Measurements from ENCODE around the gene STX16.

STX16 gene

DNA sequence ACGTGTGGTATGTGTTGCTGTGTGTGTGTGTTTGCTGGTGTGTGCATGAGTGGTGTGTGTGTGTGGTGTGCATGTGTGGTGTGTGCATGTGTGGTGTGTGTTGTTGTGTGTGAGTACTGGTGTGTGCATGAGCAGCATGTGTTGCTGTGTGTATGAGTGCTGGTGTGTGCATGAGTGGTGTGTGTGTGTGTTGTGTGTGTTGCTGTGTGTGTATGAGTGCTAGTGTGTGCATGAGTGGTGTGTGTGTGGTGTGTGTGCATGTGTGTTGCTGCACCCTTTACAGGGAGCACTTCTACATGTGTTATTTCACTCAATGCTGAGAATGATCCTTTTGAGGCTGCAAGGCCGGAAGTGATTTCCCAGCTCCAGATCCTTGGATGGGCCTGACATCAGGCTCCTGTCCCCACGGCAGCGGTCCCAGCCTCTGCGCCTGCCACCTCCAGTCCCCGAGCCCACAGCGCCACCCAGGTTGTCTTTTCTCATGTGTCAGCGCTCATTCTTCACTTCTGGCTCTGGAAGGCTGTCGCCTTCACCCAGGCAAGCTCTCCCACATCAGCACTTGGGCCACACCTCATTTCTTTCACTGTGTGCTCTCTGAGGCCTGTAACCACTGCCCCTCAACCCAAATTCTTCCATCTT lies 44.1 kb downstream of the STX16 start:
- Histone ChIP-seq H2AFZ (ENCODE audit: low read length) (no peak overlapping the region), H3K27me3 (ENCODE audit: insufficient read depth, low read length) (no peaks in the 10 kb centered on the region), H3F3A (ENCODE audit: insufficient read depth, low read length) (peaks cover 7% of the 10 kb centered on the region; the same call in 1 of the 2 replicates), H3K4me2 (ENCODE audit: low read length) (no peak overlapping the region), H3K9me2 (ENCODE audit: low read depth, low read length) (no peaks in the 10 kb centered on the region), H3K9ac (ENCODE audit: low read length) (no peak overlapping the region), H3K4me3 (ENCODE audit: low read depth, low read length, poor library complexity, severe bottlenecking) (no peak overlapping the region), H4K20me1 (ENCODE audit: insufficient read depth, low read length) (no peaks in the 10 kb centered on the region), H3K36me3 (ENCODE audit: insufficient read depth, low read length) (peaks cover 7% of the 10 kb centered on the region; the same call in 1 of the 2 replicates), H3K79me2 (ENCODE audit: insufficient read depth, low read length) (no peaks in the 10 kb centered on the region), H3K9me3 (ENCODE audit: low read length) (no peaks in the 10 kb centered on the region), H3K4me1 (ENCODE audit: insufficient read depth, low read length, severe bottlenecking) (peaks cover 19% of the 10 kb centered on the region), H3K27ac (ENCODE audit: low read depth, low read length, poor library complexity, severe bottlenecking) (no peak overlapping the region)
- TF ChIP-seq, protein P1, sequence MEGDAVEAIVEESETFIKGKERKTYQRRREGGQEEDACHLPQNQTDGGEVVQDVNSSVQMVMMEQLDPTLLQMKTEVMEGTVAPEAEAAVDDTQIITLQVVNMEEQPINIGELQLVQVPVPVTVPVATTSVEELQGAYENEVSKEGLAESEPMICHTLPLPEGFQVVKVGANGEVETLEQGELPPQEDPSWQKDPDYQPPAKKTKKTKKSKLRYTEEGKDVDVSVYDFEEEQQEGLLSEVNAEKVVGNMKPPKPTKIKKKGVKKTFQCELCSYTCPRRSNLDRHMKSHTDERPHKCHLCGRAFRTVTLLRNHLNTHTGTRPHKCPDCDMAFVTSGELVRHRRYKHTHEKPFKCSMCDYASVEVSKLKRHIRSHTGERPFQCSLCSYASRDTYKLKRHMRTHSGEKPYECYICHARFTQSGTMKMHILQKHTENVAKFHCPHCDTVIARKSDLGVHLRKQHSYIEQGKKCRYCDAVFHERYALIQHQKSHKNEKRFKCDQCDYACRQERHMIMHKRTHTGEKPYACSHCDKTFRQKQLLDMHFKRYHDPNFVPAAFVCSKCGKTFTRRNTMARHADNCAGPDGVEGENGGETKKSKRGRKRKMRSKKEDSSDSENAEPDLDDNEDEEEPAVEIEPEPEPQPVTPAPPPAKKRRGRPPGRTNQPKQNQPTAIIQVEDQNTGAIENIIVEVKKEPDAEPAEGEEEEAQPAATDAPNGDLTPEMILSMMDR (IDR thresholded peaks at IDR 0.05; ENCODE audit: low read length) = no peak
- TF ChIP-seq EZH2 (IDR thresholded peaks at IDR 0.05; ENCODE audit: borderline replicate concordance, low read length) = no peak

DNA sequence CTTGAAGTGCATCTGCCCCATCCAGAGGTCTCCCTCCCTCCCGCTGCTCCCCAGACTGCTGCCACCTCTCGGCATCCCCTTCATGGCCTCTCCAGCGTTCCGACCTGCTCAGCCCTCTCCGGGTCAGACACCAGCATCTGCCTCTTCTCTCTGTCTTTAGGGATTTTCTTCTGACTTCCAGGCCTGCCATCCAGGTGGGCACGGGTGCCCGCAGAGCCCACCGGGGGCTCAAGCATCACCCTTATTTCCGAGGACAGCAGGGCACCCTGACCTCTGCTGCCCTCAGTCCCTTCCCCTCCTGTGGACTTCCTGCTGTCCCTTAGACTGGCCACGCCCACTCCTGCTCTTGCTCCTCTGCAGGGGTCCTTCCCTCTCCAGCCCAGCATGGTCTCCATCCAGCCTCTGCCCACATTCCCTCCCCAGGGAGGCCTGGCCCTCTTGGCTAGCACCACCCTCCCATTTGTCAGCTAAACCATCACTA lies 44.9 kb downstream of the STX16 start:
- Histone ChIP-seq H3K9me3 (ENCODE audit: low read length) (no peaks in the 10 kb centered on the region), H2AFZ (ENCODE audit: low read length) (no peak overlapping the region), H4K20me1 (ENCODE audit: insufficient read depth, low read length) (no peaks in the 10 kb centered on the region), H3K4me2 (ENCODE audit: low read length) (no peak overlapping the region), H3K79me2 (ENCODE audit: insufficient read depth, low read length) (no peaks in the 10 kb centered on the region), H3K9me2 (ENCODE audit: low read depth, low read length) (no peaks in the 10 kb centered on the region), H3F3A (ENCODE audit: insufficient read depth, low read length) (0 out of 2 replicates have a peak, but pooled peaks cover 1% of the 10 kb centered on the region), H3K4me3 (ENCODE audit: low read depth, low read length, poor library complexity, severe bottlenecking) (no peak overlapping the region), H3K36me3 (ENCODE audit: insufficient read depth, low read length) (peaks cover 7% of the 10 kb centered on the region; the same call in 1 of the 2 replicates), H3K27ac (ENCODE audit: low read depth, low read length, poor library complexity, severe bottlenecking) (no peak overlapping the region), H3K4me1 (ENCODE audit: insufficient read depth, low read length, severe bottlenecking) (peaks cover 19% of the 10 kb centered on the region), H3K27me3 (ENCODE audit: insufficient read depth, low read length) (no peaks in the 10 kb centered on the region), H3K9ac (ENCODE audit: low read length) (no peak overlapping the region)
- TF ChIP-seq, protein P1 (IDR thresholded peaks at IDR 0.05; ENCODE audit: low read length) = no peak
- no peak for TF ChIP-seq EZH2 (IDR thresholded peaks at IDR 0.05; ENCODE audit: borderline replicate concordance, low read length)

DNA sequence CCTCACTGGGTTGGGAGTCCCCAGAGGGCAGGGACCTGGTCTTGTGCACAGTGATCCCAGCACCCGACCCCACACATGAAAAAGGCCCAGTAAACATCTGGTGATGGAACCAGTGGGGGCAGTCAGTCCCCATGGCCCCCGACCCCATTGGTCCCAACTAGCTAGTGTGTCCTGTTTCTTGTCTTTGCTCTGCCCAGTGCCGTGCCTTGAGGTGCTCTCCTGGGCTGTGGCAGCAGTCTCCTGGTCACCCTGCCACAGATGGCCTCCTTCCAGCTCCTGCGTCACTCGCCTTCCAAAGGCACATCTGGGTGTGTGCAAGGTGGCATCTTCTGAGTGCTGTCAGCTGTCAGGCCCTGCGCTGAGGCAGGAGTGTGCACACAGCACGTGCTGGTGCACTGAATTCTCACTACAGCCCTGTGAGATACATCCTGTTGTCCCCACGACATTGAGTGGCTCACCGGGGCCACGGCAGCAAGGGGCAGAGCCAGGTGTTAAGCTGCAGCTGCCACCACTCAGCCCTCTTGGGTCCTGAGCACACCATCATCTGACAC lies 45.4 kb downstream of the STX16 start:
- Histone ChIP-seq H3K9ac (ENCODE audit: low read length) (no peak overlapping the region), H3K4me2 (ENCODE audit: low read length) (no peak overlapping the region), H3K27me3 (ENCODE audit: insufficient read depth, low read length) (no peaks in the 10 kb centered on the region), H3K9me2 (ENCODE audit: low read depth, low read length) (no peaks in the 10 kb centered on the region), H3K4me1 (ENCODE audit: insufficient read depth, low read length, severe bottlenecking) (peaks cover 19% of the 10 kb centered on the region), H3K27ac (ENCODE audit: low read depth, low read length, poor library complexity, severe bottlenecking) (no peak overlapping the region), H4K20me1 (ENCODE audit: insufficient read depth, low read length) (no peaks in the 10 kb centered on the region), H2AFZ (ENCODE audit: low read length) (no peak overlapping the region), H3F3A (ENCODE audit: insufficient read depth, low read length) (no peaks in the 10 kb centered on the region), H3K4me3 (ENCODE audit: low read depth, low read length, poor library complexity, severe bottlenecking) (no peak overlapping the region), H3K79me2 (ENCODE audit: insufficient read depth, low read length) (no peaks in the 10 kb centered on the region), H3K9me3 (ENCODE audit: low read length) (no peaks in the 10 kb centered on the region), H3K36me3 (ENCODE audit: insufficient read depth, low read length) (peaks cover 7% of the 10 kb centered on the region; the same call in 1 of the 2 replicates)
- TF ChIP-seq, protein P1 (IDR thresholded peaks at IDR 0.05; ENCODE audit: low read length) = no peak
- no peak for TF ChIP-seq EZH2 (IDR thresholded peaks at IDR 0.05; ENCODE audit: borderline replicate concordance, low read length)
